HG03108 (cell line): ENCODE data around the gene TBX3.
"Not testable (repeated sequence)": the region's sequence is repeated elsewhere in the genome, so short reads cannot be mapped to it uniquely, and the experiment has no call there.

Experiments
- ATAC-seq: cut with Tn5 transposase; IDR thresholded peaks from one replicate; pipeline ENCODE4 v1.9.1; 2021; ENCODE audit warnings: moderate library complexity; ENCODE audit not compliant: unreplicated experiment

TBX3 gene

DNA sequence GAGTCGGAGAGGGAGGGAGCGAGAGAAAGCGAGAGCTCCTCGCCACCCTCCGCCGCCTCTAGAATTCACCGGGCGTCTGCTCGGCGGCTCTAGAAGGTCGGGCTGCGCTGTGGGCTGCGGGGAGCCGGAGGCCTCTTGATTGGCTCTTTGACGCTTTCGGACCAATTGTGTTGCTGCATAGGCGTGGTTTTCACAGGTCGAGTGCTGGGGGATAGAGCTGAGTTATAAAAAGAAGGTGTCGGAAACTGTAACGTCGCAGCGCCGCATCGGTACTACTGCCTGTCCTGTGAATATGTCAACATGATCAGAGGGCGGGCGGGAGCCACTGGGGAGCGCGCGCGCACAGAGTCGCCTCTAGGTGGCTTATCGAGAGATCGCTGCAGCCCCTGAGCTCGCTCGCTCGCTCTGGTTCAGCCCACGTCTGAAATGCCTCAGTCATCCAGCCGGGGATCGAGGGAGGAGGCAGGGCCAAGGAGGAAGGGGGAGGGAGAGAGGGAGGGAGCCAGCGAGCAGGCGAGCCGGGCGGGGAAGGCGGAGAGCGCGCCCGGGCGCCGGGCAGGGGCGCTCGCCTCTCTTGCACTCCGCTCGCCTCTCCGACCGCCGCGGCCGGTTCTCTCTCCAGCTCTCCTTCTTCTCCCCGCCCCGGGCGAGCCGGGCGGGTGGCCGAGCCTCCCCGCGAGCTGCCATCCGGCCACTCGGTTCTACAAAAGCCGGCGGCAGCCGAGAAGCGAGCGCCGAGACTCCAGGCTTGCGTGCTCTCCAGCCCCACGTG, at the start of gene TBX3:
TBX3 (minus strand) TSS at position 78 of the 772 bp plus-strand sequence. CDS start 975 bp downstream, outside the sequence.
- no peak for ATAC-seq

- no peak for ATAC-seq
Observed at GRCh38 chr12:114732426-114733030, 48.6 kb upstream of the TBX3 start.

DNA sequence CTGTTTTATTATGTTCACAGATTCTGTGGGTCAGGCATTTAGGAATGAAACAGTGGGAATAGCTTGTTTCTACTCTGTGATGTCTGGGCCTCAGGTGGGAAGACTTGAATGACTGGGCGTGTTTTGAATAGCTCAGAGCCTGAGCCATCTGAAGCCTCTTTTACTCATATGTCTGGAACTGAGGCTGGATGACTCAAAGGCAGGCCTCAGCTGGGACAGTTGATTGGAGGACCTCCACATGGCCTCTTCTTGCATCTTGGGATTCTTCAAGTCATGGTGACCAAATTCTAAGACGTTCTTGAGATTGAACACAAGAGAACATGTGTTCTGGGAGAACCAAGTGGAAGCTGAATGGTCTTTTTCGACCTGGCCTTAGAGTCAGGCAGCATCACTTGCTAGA, 45.8 kb upstream of the TBX3 start:
- no peak for ATAC-seq

DNA sequence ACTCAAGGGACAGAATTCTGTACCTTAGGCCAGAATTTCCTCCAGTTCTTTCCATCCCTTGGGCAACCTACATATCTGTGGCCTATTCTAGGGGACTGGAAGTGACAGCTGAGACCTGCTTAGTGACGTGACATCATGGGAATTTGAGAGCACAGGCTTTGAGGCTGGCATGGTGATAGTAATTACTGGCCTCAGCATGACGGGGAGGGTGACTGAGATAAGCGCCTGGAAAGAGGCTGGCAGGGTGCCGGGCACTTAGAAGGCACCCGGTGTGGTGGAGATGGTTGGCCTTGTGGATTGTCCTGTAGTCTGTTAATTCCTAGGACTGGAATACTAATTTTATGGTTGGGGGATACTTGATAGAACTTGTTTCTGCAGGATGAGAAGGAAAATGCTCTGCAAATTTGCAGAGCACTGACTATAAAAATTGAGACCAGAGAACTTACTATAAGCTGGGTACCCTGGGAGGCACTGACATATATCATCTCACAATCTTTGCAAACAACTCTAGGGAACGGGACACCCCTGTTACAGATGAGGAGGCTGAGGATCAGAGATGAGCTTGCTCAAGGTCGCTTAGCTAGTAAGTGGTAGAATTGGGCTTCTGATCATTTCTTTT, 42.2 kb upstream of the TBX3 start:
- ATAC-seq, result no peak

DNA sequence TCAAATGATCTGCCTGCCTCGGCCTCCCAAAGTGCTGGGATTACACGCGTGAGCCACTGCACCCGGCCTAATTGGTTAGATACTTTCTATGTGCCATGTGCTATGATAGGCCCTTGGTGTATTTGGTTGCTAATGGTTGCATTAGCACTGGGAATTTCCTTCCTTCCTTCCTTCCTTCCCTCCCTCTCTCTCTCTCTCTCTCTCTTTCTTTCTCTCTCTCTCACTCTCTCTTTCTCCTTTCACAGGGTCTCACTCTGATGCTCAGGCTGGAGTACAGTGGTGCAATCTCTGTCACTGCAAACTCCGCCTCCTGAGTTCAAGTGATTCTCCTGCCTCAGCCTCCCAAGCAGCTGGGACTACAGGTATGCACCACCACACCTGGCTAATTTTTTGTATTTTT, 38.2 kb upstream of the TBX3 start:
- ATAC-seq, result not testable (repeated sequence)

DNA sequence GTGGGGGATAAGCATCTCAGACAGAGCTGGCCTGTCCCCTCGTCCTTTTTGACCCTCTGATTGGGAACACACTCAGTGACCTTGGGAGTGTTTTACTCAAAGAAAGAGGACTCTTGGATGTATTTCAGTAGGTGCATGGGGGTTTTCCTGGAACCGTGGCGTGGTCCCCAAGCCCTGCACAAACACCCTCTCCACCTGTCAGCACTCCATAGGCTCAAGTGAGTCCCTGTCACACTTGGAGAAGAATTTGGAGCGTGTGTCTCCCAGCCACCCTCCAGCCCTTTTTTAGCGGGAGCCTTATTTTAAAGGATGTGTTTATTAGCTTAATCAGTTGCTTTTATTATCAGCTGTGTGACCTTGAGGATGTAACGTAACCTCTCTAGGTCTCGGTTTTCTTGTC, 37.3 kb upstream of the TBX3 start:
- no peak for ATAC-seq

DNA sequence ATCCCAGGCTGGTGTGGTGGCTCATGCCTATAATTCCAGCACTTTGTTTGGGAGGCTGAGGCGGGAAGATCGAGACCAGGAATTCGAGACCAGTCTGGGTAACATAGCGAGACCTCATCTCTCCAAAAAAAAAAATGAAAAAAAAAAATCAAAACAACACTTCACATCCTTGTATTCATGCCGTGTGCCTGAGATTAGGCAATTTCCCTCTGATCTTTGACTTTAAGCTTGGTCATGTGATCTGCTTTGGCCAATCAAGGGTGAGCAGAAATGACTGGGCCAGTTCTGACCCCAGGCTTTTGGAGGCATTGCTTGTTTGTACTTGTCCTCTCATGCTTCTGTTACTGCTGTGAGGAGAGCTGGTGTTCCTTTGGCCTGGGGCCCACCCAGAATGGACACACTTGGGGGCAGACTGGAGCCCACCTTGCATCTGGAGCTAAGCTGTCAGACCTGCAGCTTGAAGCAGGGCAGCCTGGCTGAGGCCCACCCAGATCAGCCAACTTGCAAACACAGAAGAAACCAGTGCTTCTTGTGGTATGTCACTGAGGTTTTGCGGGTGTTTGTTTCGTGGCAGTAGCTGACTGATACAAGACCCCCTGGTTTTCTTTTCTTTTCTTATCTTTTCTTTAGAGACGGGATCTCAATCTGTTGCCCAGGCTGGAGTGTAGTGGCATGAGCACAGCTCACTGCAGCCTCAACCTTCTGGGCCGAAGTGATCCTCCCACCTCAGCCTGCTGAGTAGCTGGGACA, 29.7 kb upstream of the TBX3 start:
- no peak for ATAC-seq

GRCh38 chr12:114711689-114712152, 27.7 kb upstream of the TBX3 start:
- ATAC-seq, result no peak

GRCh38 chr12:114710151-114710550, 26.2 kb upstream of the TBX3 start:
- ATAC-seq, result no peak

- no peak for ATAC-seq
Observed at GRCh38 chr12:114709112-114709511, 25.1 kb upstream of the TBX3 start.

DNA sequence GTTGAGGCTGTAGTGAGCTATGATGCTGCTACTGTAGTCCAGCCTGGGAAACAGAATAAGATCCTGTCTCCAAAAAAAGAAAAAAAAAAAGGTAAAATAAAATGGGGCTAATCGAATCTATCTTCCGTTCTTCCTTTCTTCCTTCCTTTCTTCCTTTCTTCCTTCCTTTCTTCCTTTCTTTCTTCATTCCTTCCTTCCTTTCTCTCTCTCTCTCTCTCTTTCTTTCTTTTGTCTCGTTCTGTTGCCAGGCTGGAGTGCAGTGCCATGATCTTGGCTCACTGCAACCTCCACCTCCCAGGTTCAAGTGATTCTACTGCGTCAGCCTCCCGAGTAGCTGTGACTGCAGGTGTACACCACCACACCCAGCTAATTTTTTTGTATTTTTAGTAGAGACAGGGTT, 24.6 kb upstream of the TBX3 start:
- ATAC-seq, result not testable (repeated sequence)

DNA sequence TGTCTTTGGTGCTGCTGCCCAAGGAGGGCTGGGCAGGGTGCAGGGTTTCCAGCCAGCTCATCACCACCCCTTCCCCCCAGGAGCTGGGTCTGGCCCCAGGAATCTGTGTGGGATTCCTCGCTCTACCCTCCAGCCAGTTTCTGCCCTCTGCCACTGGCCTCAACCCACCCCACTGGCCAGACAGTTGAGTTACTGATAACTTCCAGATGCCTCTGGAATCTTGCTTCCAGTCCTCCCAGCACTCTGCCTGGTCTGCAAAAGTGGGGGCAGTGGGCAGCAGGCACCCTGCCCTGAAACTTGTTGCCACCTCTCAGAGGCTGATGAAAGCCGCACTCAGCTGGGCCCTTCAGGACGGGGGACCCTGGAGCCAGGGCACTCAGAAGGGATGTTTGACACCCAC, 20.1 kb upstream of the TBX3 start:
- no peak for ATAC-seq

DNA sequence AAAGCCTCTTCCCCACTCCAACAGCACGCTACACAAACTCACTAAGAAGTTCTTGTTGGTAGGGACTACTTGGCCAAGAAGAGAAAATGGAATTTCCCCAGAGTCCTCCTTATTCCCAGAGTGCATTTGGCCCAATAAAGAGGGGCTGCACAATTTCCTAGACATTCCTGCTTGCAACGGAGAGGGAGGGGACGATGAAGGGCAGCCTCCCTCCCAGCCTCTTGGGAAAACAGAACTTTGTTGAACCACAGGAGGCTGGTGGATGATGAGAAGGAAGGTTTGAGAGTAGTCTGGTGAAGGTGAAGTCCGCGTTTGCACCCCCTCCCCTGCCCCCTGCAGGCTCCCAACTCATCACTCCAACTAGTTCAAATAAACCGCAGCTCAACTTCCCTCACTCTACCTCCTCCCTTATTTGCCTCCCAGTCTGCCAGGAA, 19.1 kb upstream of the TBX3 start:
- ATAC-seq, result no peak

GRCh38 chr12:114702462-114702861, 18.5 kb upstream of the TBX3 start:
- no peak for ATAC-seq

- ATAC-seq, result no peak
Observed at GRCh38 chr12:114701553-114701952, 17.6 kb upstream of the TBX3 start.

GRCh38 chr12:114701104-114701414, 17.1 kb upstream of the TBX3 start:
- ATAC-seq, result no peak

DNA sequence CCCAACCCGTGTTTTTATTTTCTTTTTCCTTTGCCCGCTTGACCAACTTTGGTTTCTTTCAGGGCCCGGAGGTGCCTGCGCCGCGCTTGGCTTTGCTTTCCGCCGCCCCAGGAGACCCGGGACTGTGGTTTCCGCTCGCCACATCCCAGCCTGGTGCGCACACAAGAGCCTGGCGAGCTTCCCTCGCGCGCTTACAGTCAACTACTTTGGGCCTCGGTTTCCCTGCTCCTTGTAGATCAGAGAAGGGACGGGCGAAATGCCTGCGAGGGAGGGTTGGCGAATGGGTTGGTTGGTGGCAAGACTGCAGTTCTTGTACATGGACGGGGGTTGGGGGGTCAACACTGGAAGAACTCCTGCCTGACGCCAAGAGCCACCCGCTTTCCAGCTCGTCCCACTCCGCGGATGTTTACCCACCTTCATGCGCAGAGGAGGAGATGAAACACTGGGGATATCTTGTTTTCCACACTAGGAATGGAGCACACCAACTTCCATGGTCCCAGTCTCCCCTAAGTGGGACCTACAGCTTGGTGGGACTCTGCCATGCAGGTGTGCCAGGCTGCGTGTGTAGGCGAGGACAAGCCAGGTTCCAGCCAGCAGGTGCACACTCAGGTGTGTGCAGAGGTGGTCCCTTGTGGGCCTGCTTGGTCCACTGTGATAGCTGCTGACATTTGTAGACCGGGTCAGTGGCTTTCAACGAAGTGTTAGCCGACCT, 16.6 kb upstream of the TBX3 start:
- ATAC-seq, result no peak

DNA sequence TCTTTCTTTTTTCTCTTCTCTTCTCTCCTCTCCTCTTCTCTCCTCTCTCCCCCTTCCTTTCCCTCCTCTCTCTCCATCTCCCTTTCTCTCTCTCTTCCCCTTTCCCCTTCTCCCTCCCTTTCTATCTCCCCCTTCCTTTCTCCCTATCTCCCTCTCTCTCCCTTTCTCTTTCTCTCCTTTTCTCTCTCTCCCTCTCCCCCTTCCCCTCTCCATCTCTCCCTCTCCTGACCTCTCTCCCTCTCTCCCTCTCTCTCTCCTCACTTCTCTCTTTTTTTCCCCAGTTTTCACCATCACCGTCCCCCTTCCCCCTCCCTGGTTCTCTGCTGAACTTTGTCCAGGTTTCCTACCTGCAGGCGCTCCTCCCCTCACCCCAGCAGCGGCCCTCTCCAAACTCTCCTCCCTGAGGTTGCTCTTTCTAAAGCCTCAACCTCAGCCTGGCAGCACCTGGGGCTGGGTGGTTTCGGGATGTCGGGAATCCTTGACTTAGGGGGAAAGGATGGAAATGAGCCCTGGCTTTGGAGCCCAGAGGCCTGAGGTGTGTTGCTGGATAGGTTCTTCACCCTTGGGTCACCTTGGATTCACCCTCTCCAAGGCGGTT, 14.7 kb upstream of the TBX3 start:
- ATAC-seq, result no peak

DNA sequence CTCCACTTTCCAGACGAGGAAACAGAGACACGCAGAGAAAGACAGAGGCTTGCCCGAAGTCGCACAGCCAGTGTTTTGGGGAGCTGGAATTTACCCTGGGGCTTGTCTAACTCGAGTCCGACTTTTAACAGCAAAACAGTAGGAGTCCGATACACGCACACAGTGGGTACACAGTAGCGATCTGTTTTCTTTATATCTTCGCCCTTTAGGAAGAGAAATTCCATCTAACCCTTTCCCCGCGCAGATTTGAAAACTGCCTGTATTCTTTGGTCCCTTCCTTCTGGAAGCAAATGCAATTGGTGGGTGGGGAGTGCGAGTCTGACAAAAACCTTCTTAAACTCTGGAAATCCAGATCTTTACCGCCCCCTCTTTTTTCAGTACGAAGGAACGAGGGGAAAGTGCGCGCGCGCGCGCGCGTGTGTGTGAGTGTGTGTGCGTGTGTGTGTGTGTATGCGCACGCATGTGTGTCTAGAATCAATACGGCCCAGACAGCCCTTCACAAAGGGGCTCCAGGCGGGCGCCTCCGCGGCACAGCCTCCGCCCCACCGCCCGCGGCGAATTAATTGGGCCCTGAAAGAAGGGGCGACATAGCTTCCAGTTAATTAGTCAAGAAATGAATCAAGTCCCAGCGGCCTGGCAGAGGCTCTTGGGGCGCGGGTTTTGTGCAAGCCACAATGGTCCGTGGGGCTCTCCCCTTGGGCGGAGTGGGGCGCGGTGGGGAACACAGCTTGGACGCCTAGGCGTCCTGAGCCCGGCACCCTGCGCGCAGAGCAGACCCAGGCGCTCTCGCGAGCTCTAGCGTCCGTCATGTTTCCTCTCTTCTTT, 14.0 kb upstream of the TBX3 start:
- no peak for ATAC-seq
